Common myeloid progenitor, CD34-positive (primary cell): ENCODE results near the gene CSH1.
"Not testable (repeated sequence)": the region's sequence is repeated elsewhere in the genome, so short reads cannot be mapped to it uniquely, and the experiment has no call there.

ENCODE experiments used
- CTCF ChIA-PET: fragments of 350-600 bp; sonication (Branson Sonifier 250); formaldehyde crosslinking; loops from one replicate; lab custom pipeline; 2021; ENCODE audit warnings: antibody characterized with exemption; lab: Charles Lee
- POLR2A ChIA-PET: fragments of 350-600 bp; sonication (Branson Sonifier 250); formaldehyde crosslinking; loops from one replicate; lab custom pipeline; 2021; ENCODE audit warnings: antibody characterized with exemption; lab: Charles Lee
- DNase-seq, 3 donors: peaks; one replicate each; pipeline versions ENCODE4 v3.0.0 to v3.0.0-alpha.2; 2013
- H3K27ac ChIP-seq, 2 experiments: 1 replicate in 1 of 2; 2 replicates in 1 of 2; pipeline ENCODE4 v1.7.0; 2013; ENCODE audit warnings: inconsistent platforms in 2 of 2, low read length in 2 of 2, mild to moderate bottlenecking in 2 of 2, low read depth in 1 of 2, moderate library complexity in 1 of 2; ENCODE audit not compliant: severe bottlenecking in 2 of 2, insufficient read depth in 1 of 2, poor library complexity in 1 of 2
- H3K27me3 ChIP-seq, 5 experiments: replicated peaks in 2 of 5; 1 replicate in 3 of 5; 2 replicates in 2 of 5; pipeline versions ENCODE4 v1.6.1 to v1.7.0; 2013; ENCODE audit warnings: low read length in 4 of 5, mild to moderate bottlenecking in 2 of 5, moderate library complexity in 2 of 5, inconsistent platforms in 1 of 5; ENCODE audit not compliant: insufficient read depth in 5 of 5, control insufficient read depth in 4 of 5
- H3K36me3 ChIP-seq, 4 experiments: 1 replicate in 2 of 4; 2 replicates in 2 of 4; pipeline versions ENCODE4 v1.6.1 to v1.7.0; 2013; ENCODE audit warnings: low read length in 3 of 4, control low read depth in 1 of 4, mild to moderate bottlenecking in 1 of 4; ENCODE audit not compliant: control insufficient read depth in 4 of 4, insufficient read depth in 4 of 4
- H3K4me1 ChIP-seq, 4 experiments: 1 replicate in 3 of 4; 2 replicates in 1 of 4; pipeline versions ENCODE4 v1.6.1 to v1.7.1; 2013; ENCODE audit warnings: low read length in 3 of 4, mild to moderate bottlenecking in 3 of 4, control low read depth in 1 of 4, inconsistent platforms in 1 of 4, moderate library complexity in 1 of 4; ENCODE audit not compliant: control insufficient read depth in 4 of 4, insufficient read depth in 4 of 4; ENCODE audit errors: control extremely low read depth in 1 of 4
- H3K4me3 ChIP-seq, 7 experiments: 1 replicate in 4 of 7; 2 replicates in 3 of 7; pipeline versions ENCODE4 v1.5.1 to v1.7.0; 2013; ENCODE audit warnings: mild to moderate bottlenecking in 7 of 7, low read length in 6 of 7, moderate library complexity in 6 of 7, inconsistent platforms in 2 of 7, low read depth in 2 of 7, control low read depth in 1 of 7; ENCODE audit not compliant: insufficient read depth in 4 of 7, control insufficient read depth in 1 of 7; ENCODE audit errors: extremely low read depth in 1 of 7
- H3K9me3 ChIP-seq, 5 experiments: 1 replicate in 4 of 5; 2 replicates in 1 of 5; pipeline versions ENCODE4 v1.6.1 to v1.7.1; 2013; ENCODE audit warnings: low read length in 4 of 5, mild to moderate bottlenecking in 2 of 5, inconsistent platforms in 1 of 5, low read depth in 1 of 5, moderate library complexity in 1 of 5; ENCODE audit not compliant: control insufficient read depth in 4 of 5, insufficient read depth in 2 of 5; ENCODE audit errors: control extremely low read depth in 1 of 5
- WGBS: methylation state at CpG from one replicate; pipeline ENCODE4 v1.1.5; 2013; ENCODE audit not compliant: insufficient coverage; 5-methylcytosine and 5-hydroxymethylcytosine counted together

Gene CSH1

GRCh38 chr17:63859257-63859656 lies 37.1 kb downstream of the CSH1 start:
- Histone ChIP-seq H3K4me3 (no peak overlapping the region), H3K27ac (no peak overlapping the region), H3K4me1 (no peaks in the 10 kb centered on the region), H3K27me3 (no peaks in the 10 kb centered on the region), H3K36me3 (no peaks in the 10 kb centered on the region), H3K9me3 (no peaks in the 10 kb centered on the region)
- DNase-seq: no peak
- 91% methylated on average over 3 of the region's 3 CpGs for WGBS
- ChIA-PET CTCF (interaction anchor here (0.6 to 3.8 kb wide), 8 partner anchors 10 to 454 kb away, joined by 3 to 36 read pairs (median 5); partner anchors contain the start of gene GH2), POLR2A (no interaction called here)

GRCh38 chr17:63856425-63856824 lies 39.9 kb downstream of the CSH1 start:
- POLR2A ChIA-PET, H3K27me3 ChIP-seq, H3K4me3 ChIP-seq, H3K27ac ChIP-seq, H3K36me3 ChIP-seq, DNase-seq, H3K4me1 ChIP-seq, H3K9me3 ChIP-seq: not testable (repeated sequence)
- 92% methylated on average over 2 of the region's 8 CpGs for WGBS
- CTCF ChIA-PET: interaction anchor here (1.4 to 4.0 kb wide), 3 partner anchors 9 to 13 kb away, joined by 3 to 19 read pairs (median 8); no protein-coding TSS in a partner anchor

- 95% methylated on average over 8 of the region's 8 CpGs for WGBS
- no peaks in the 10 kb centered on the region for H3K4me1 ChIP-seq
- CTCF ChIA-PET: interaction anchor here (1.1 to 4.0 kb wide), 4 partner anchors 11 to 13 kb away, joined by 4 to 19 read pairs (median 4); partner anchors contain the start of gene SMARCD2
These were observed 41.2 kb downstream of the CSH1 start for GRCh38 chr17:63855185-63855584.

GRCh38 chr17:63854709-63855108 lies 41.7 kb downstream of the CSH1 start:
- Histone ChIP-seq H3K4me1 (no peaks in the 10 kb centered on the region), H3K4me3 (no peak overlapping the region), H3K27ac (no peak overlapping the region), H3K9me3 (no peaks in the 10 kb centered on the region), H3K36me3 (no peaks in the 10 kb centered on the region), H3K27me3 (no peaks in the 10 kb centered on the region)
- CTCF ChIA-PET: interaction anchor here (1.1 to 4.0 kb wide), 4 partner anchors 10 to 13 kb away, joined by 4 to 19 read pairs (median 4); partner anchors contain the start of gene SMARCD2
- POLR2A ChIA-PET: no interaction called here
- DNase-seq: no peak
- 100% methylated on average over 4 of the region's 5 CpGs for WGBS

More at GRCh38 chr17:63855185-63855584, 41.2 kb downstream of the CSH1 start:
- no peak for DNase-seq
- POLR2A ChIA-PET: no interaction called here
- no peaks in the 10 kb centered on the region for H3K36me3 ChIP-seq
- no peak overlapping the region for H3K27ac ChIP-seq
- no peak overlapping the region for H3K4me3 ChIP-seq
- H3K27me3 ChIP-seq: no peaks in the 10 kb centered on the region
- H3K9me3 ChIP-seq: no peaks in the 10 kb centered on the region

GRCh38 chr17:63853260-63853659 lies 43.1 kb downstream of the CSH1 start:
- ChIA-PET CTCF (interaction anchor here (0.7 to 4.0 kb wide), 2 partner anchors 13 to 30 kb away, joined by 3 to 19 read pairs; no protein-coding TSS in a partner anchor), POLR2A (no interaction called here)
- no peaks in the 10 kb centered on the region for H3K27me3 ChIP-seq
- H3K27ac ChIP-seq: no peak overlapping the region
- WGBS: no CpG with 5 or more reads among the region's 2 CpGs
- H3K4me3 ChIP-seq: no peak overlapping the region
- peaks cover 0 to 4% (median 1%) of the 10 kb centered on the region in 4 experiments for H3K4me1 ChIP-seq
- no peak for DNase-seq
- H3K36me3 ChIP-seq: no peaks in the 10 kb centered on the region
- H3K9me3 ChIP-seq: no peaks in the 10 kb centered on the region

- no peak for DNase-seq
- ChIA-PET CTCF (interaction anchor here (4.7 kb wide), 1 partner anchor 9 kb away, joined by 36 read pairs; no protein-coding TSS in a partner anchor), POLR2A (no interaction called here)
- H3K27ac ChIP-seq: peak overlapping the region in 1 of 2 experiments; percentile 5
- no peaks in the 10 kb centered on the region for H3K9me3 ChIP-seq
- no peaks in the 10 kb centered on the region for H3K27me3 ChIP-seq
- H3K4me1 ChIP-seq: peaks cover 0 to 4% (median 1%) of the 10 kb centered on the region in 4 experiments
- WGBS: 88% methylated on average over 4 of the region's 9 CpGs
- H3K36me3 ChIP-seq: no peaks in the 10 kb centered on the region
- H3K4me3 ChIP-seq: no peak overlapping the region
These were observed 46.0 kb downstream of the CSH1 start for GRCh38 chr17:63850401-63850800.
